Measurements from ENCODE around the gene ZNF582. TPM values are rescaled to one million over a fixed set of nuclear protein-coding genes. Genes with fewer than 3 reads are reported as not detected.
A peak's percentile ranks its signal among the peaks of the same experiment; 100 is the strongest.

The ZNF582 gene
- 10 to 100 TPM in 1 of 4 donors, 1 to 10 TPM in 2, not detected in 1; 1.5 to 10.8 (median 5.2) TPM for total RNA-seq

DNA sequence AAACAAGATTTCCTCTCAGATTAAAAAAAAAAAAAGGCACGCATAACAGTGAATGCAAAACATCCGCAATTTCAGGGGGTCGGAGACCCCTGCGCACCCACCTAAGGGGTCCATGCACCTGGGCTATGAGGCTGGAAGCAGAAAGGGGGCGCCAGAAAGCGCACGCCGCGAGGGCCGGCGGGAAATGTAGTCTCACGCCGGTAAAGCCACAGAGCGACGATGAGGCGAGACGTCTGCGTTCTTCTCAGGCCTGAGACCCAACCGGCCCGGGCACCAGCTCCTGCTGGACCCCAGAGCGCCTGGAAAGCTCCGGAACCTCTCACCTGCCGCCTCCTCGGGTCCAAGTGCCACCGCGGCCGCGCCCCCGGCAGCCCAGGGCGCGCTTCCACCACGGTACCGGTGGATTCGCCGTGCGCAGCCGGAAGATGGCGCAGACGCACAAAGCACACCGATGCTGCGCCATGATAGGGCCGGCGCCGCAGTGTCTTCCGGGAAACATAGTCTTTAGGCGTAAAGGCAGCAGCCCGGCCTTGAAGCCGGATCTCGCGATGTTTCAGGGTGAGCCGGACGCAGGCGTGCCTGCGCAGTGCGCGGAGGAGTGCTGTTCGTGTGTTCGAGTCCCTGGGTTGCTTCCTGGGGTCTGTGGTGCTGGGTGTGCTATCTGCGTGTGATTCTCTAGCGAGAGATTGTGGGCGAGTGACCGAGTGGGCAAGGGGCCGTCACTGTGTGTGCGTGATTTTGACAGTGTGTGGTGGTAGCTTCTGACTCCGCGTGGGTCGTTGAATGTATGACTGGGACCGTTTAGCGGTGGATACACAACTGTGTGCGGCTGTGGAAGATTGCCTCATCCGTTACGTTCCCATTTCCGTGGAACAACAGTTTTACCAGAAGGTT, at the start of gene ZNF582:
ZNF582 (minus strand) TSS at position 416 of the 894 bp plus-strand sequence. CDS start 1,782 bp downstream, outside the sequence.
- TF ChIP-seq POLR2A (IDR thresholded peaks at IDR 0.05) (peak; percentile 33), POLR2AphosphoS5 (IDR thresholded peaks at IDR 0.05) (peak; percentile 31 to 66 (median 58)), EP300 (IDR thresholded peaks at IDR 0.05; ENCODE audit: low read depth) (no peak)
- TF ChIP-seq, protein P1, sequence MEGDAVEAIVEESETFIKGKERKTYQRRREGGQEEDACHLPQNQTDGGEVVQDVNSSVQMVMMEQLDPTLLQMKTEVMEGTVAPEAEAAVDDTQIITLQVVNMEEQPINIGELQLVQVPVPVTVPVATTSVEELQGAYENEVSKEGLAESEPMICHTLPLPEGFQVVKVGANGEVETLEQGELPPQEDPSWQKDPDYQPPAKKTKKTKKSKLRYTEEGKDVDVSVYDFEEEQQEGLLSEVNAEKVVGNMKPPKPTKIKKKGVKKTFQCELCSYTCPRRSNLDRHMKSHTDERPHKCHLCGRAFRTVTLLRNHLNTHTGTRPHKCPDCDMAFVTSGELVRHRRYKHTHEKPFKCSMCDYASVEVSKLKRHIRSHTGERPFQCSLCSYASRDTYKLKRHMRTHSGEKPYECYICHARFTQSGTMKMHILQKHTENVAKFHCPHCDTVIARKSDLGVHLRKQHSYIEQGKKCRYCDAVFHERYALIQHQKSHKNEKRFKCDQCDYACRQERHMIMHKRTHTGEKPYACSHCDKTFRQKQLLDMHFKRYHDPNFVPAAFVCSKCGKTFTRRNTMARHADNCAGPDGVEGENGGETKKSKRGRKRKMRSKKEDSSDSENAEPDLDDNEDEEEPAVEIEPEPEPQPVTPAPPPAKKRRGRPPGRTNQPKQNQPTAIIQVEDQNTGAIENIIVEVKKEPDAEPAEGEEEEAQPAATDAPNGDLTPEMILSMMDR (IDR thresholded peaks at IDR 0.05), result peak; percentile 53 to 66 (median 55)
- Histone ChIP-seq H3K27me3 (no peaks in the 10 kb centered on the region), H3K9me3 (peaks cover 12 to 13% of the 10 kb centered on the region in 2 donors), H3K4me3 (peak within 1 kb of the TSS; percentile 36 to 80 (median 52)), H3K27ac (peak within 1 kb of the TSS; percentile 78 to 91 (median 86)), H3K4me1 (peaks cover 0 to 5% (median 0%) of the 10 kb centered on the region in 4 donors), H3K36me3 (peaks cover 0 to 10% (median 0%) of the 10 kb centered on the region in 4 donors)
- in situ Hi-C loops (cut with MboI; ENCODE audit: low pct_ligation_motif_present in 1 of 4, low pct_unique_long_range_greater_than_20kb in 1 of 4, low sequenced_read_pairs in 3 of 4) (no loop called here), intact Hi-C loops (cut with DNase I; ENCODE audit: low total_unique reads) (no loop called here)
- WGBS, 2 donors (ENCODE audit: low coverage in 1 of 2), result 9 to 14% methylated on average over 7 to 71 of the region's 73 CpGs
- peak; percentile 92 for DNase-seq

DNA sequence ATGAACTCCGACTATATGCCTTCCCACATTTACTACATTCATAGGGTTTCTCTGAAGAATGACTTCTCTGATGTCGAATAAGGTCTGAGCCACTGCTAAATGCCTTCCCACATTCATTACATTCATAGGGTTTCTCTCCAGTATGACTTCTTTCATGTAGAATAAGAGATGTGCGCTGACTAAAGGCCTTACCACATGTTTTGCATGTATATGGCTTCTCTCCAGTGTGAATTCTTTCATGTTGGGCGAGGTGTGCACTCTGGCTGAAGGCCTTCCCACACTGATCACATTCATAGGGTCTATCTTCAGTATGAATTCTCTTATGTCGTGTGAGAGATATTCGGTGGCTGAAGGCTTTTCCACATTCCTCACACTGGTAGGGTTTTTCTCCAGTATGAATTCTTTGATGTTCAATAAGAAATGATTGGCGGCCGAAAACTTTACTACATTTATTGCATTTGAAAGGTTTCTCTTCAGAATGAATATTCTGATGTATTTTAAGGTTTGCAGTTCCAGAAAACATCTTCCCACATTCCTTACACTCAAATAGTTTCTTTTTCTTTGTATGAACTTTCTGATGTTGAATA, 48.0 kb upstream of the ZNF582 start:
- intact Hi-C loops (cut with DNase I; ENCODE audit: low total_unique reads), result no loop called here
- in situ Hi-C loops (cut with MboI; ENCODE audit: low pct_ligation_motif_present in 1 of 4, low pct_unique_long_range_greater_than_20kb in 1 of 4, low sequenced_read_pairs in 3 of 4), result no loop called here
- peaks cover 0 to 21% (median 0%) of the 10 kb centered on the region in 4 donors for H3K36me3 ChIP-seq
- DNase-seq, result no peak
- H3K4me3 ChIP-seq, result no peak overlapping the region
- 84 to 95% methylated on average over 8 of the region's 8 CpGs for WGBS, 2 donors (ENCODE audit: low coverage in 1 of 2)
- peaks cover 78 to 82% of the 10 kb centered on the region in 2 donors for H3K9me3 ChIP-seq
- no peak overlapping the region for H3K27ac ChIP-seq
- TF ChIP-seq, protein P1 (IDR thresholded peaks at IDR 0.05), result no peak
- TF ChIP-seq EP300 (IDR thresholded peaks at IDR 0.05; ENCODE audit: low read depth) (no peak), POLR2A (IDR thresholded peaks at IDR 0.05) (no peak), POLR2AphosphoS5 (IDR thresholded peaks at IDR 0.05) (no peak)
- H3K4me1 ChIP-seq, result no peaks in the 10 kb centered on the region
- H3K27me3 ChIP-seq, result no peaks in the 10 kb centered on the region

DNA sequence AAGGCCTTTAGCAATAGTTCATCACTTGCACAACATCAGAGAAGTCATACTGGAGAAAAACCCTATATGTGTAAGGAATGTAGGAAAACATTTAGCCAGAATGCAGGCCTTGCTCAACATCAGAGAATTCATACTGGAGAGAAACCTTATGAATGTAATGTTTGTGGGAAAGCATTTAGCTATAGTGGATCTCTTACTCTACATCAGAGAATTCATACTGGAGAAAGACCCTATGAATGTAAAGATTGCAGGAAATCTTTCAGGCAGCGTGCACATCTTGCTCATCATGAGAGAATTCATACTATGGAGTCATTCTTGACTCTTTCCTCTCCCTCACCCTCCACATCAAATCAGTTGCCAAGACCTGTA, 30.6 kb upstream of the ZNF582 start:
- Histone ChIP-seq H3K9me3 (peaks cover 95 to 100% of the 10 kb centered on the region in 2 donors), H3K27ac (no peak overlapping the region), H3K4me3 (no peak overlapping the region), H3K4me1 (no peaks in the 10 kb centered on the region), H3K27me3 (no peaks in the 10 kb centered on the region), H3K36me3 (peaks cover 0 to 55% (median 27%) of the 10 kb centered on the region in 4 donors)
- intact Hi-C loops (cut with DNase I; ENCODE audit: low total_unique reads), result no loop called here
- no peak for DNase-seq
- TF ChIP-seq, protein P1 (IDR thresholded peaks at IDR 0.05), result no peak
- TF ChIP-seq EP300 (IDR thresholded peaks at IDR 0.05; ENCODE audit: low read depth), result no peak
- 96 to 100% methylated on average over 1 of the region's 1 CpG for WGBS, 2 donors (ENCODE audit: low coverage in 1 of 2)
- in situ Hi-C loops (cut with MboI; ENCODE audit: low pct_ligation_motif_present in 1 of 4, low pct_unique_long_range_greater_than_20kb in 1 of 4, low sequenced_read_pairs in 3 of 4), result no loop called here

DNA sequence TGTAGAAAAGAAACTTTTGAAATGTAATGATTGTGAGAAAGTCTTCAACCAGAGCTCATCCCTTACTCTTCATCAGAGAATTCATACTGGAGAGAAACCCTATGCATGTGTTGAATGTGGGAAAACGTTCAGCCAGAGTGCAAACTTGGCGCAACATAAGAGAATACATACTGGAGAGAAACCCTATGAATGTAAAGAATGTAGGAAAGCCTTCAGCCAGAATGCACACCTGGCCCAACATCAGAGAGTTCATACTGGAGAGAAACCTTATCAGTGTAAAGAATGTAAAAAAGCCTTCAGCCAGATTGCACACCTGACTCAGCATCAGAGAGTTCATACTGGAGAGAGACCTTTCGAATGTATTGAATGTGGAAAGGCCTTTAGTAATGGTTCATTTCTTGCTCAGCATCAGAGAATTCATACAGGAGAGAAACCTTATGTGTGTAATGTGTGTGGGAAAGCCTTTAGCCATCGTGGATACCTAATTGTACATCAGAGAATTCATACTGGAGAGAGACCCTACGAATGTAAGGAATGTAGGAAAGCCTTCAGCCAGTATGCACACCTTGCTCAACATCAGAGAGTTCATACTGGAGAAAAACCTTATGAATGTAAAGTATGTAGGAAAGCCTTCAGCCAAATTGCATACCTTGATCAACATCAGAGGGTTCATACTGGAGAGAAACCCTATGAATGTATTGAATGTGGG, 30.1 kb upstream of the ZNF582 start:
- H3K27me3 ChIP-seq, result no peaks in the 10 kb centered on the region
- intact Hi-C loops (cut with DNase I; ENCODE audit: low total_unique reads), result no loop called here
- H3K4me1 ChIP-seq, result no peaks in the 10 kb centered on the region
- WGBS, 2 donors (ENCODE audit: low coverage in 1 of 2), result 86 to 91% methylated on average over 5 of the region's 5 CpGs
- H3K9me3 ChIP-seq, result peaks cover 95 to 100% of the 10 kb centered on the region in 2 donors
- peaks cover 0 to 59% (median 30%) of the 10 kb centered on the region in 4 donors for H3K36me3 ChIP-seq
- TF ChIP-seq POLR2AphosphoS5 (IDR thresholded peaks at IDR 0.05), result no peak
- no peak for TF ChIP-seq POLR2A (IDR thresholded peaks at IDR 0.05)
- no peak for TF ChIP-seq EP300 (IDR thresholded peaks at IDR 0.05; ENCODE audit: low read depth)
- TF ChIP-seq, protein P1 (IDR thresholded peaks at IDR 0.05), result no peak
- in situ Hi-C loops (cut with MboI; ENCODE audit: low pct_ligation_motif_present in 1 of 4, low pct_unique_long_range_greater_than_20kb in 1 of 4, low sequenced_read_pairs in 3 of 4), result no loop called here
- no peak for DNase-seq
- no peak overlapping the region for H3K4me3 ChIP-seq
- no peak overlapping the region for H3K27ac ChIP-seq
